ENCODE results near the gene DAPK1.

DNA sequence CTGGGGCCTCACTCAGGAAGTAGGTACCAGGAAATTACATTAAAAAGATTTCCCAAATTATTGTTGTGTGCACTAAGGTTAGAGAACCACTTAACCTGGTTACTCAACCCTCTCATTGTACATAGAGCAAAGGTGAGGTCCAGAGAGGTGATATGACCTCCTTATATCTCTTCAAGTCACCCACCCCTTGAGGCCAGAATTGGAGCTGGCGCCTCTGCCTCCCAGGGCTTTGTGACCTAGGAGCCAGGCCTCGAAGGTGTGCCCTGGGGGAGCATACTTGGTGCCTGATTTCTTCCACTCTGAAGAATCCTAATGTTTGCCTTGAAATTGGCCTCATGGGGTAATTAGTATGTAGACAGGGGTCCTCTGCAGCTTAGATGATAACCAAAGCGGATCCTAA is 133.2 kb downstream of the DAPK1 start:
- TF ChIP-seq CTCF (IDR thresholded peaks at IDR 0.05) (no peak), POLR2AphosphoS5 (IDR thresholded peaks at IDR 0.05; ENCODE audit: insufficient read depth in 1 of 2, low read depth in 1 of 2) (no peak)

Measured in vagina (tissue), 2 donors.